ENCODE data around the gene ADAMTS13. TPM values are rescaled to one million over a fixed set of nuclear protein-coding genes. Genes with fewer than 3 reads are reported as not detected.

Gene ADAMTS13
- total RNA-seq, 4 donors from 2014 or later: 2.6 to 12.7 (median 7.2) TPM

DNA sequence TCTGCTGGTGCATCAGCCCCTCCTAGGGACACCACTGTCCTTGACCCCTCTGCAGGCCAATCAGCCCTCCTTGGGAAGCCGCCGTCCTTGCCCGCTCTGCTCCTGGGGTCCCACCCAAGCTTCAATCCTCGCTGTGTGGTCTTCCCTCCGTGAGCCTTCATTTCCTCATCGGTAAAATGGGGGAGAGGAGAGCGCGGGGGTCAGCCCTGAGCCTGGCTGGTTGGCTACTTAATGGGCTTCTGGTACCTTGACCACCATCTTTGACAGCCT lies 69.4 kb downstream of the ADAMTS13 start:
- no peaks in the 10 kb centered on the region for H3K4me1 ChIP-seq
- WGBS, 2 donors (ENCODE audit: low coverage in 1 of 2): 94% methylated on average over 8 of the region's 8 CpGs; no CpG with 5 or more reads in 1 of the 2 donors
- DNase-seq: no peak
- H3K36me3 ChIP-seq: no peaks in the 10 kb centered on the region
- no peak overlapping the region for H3K4me3 ChIP-seq
- intact Hi-C loops (cut with DNase I; ENCODE audit: low total_unique reads) (no loop called here), in situ Hi-C loops (cut with MboI; ENCODE audit: low pct_ligation_motif_present in 1 of 4, low pct_unique_long_range_greater_than_20kb in 1 of 4, low sequenced_read_pairs in 3 of 4) (loop anchor here in 1 of 4 donors (25.0 kb wide), 1 partner anchor 304 kb away; no protein-coding TSS in a partner anchor)
- H3K27me3 ChIP-seq: peaks cover 13% of the 10 kb centered on the region
- H3K9me3 ChIP-seq: no peaks in the 10 kb centered on the region
- TF ChIP-seq EP300 (IDR thresholded peaks at IDR 0.05; ENCODE audit: low read depth) (no peak), POLR2AphosphoS5 (IDR thresholded peaks at IDR 0.05) (no peak), POLR2A (IDR thresholded peaks at IDR 0.05) (no peak)
- TF ChIP-seq, protein P1, sequence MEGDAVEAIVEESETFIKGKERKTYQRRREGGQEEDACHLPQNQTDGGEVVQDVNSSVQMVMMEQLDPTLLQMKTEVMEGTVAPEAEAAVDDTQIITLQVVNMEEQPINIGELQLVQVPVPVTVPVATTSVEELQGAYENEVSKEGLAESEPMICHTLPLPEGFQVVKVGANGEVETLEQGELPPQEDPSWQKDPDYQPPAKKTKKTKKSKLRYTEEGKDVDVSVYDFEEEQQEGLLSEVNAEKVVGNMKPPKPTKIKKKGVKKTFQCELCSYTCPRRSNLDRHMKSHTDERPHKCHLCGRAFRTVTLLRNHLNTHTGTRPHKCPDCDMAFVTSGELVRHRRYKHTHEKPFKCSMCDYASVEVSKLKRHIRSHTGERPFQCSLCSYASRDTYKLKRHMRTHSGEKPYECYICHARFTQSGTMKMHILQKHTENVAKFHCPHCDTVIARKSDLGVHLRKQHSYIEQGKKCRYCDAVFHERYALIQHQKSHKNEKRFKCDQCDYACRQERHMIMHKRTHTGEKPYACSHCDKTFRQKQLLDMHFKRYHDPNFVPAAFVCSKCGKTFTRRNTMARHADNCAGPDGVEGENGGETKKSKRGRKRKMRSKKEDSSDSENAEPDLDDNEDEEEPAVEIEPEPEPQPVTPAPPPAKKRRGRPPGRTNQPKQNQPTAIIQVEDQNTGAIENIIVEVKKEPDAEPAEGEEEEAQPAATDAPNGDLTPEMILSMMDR (IDR thresholded peaks at IDR 0.05): no peak
- peak overlapping the region in 2 of 4 donors; percentile 5 to 33 for H3K27ac ChIP-seq

DNA sequence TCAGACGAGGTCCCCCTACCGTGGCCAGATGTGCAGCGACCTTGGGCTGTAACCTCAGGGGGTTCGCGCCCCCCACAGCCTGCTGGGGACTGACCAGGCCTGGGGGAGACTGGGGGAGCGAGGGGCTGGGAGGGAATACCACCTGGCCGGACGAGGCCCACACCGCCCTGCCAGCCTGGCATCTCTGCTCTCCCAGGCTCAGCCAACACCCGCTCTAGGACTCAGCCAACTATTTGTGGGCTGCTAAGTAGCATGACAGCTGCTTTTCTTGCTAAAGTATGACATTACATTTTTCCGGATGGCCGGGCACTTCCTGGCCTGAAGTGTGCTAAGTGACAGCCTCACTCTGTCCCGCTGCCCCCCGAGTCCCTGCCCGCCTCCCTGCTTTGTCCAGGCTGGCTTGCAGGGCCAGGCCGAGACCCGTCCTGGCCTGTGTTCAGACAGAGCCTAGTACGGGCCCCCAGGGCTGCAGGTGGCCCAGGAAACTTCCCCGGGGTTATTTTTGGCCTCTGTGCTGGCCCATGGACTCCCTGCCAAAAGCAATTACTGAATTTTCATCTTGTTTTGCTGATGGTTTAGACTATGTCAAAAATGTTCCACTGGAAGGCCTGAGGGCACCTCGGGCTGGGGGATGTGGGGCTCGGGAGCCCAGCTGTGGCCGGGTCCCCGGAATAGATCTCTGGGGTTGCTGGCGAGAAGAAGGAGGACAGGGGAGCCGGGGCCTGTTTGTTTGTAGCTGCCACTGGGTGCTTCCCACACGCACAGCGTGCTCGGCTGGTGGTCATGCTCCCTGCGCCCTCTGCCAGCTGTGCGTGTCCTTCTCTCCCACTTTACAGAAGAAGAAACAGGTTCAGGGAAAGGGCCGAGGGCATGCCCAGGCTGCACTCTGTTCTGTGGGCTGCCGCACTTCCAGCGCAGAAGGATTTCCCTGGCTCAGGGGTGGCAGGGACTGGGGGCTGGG lies 70.2 kb downstream of the ADAMTS13 start:
- Histone ChIP-seq H3K27ac (peak overlapping the region; percentile 32 to 53 (median 36)), H3K4me3 (no peak overlapping the region), H3K36me3 (no peaks in the 10 kb centered on the region), H3K9me3 (no peaks in the 10 kb centered on the region), H3K4me1 (no peaks in the 10 kb centered on the region), H3K27me3 (peaks cover 20% of the 10 kb centered on the region)
- no peak for DNase-seq
- TF ChIP-seq, protein P1 (IDR thresholded peaks at IDR 0.05): no peak
- no peak for TF ChIP-seq POLR2A (IDR thresholded peaks at IDR 0.05)
- WGBS, 2 donors (ENCODE audit: low coverage in 1 of 2): 76% methylated on average over 33 of the region's 33 CpGs; no CpG with 5 or more reads in 1 of the 2 donors
- in situ Hi-C loops (cut with MboI; ENCODE audit: low pct_ligation_motif_present in 1 of 4, low pct_unique_long_range_greater_than_20kb in 1 of 4, low sequenced_read_pairs in 3 of 4): loop anchor here in 1 of 4 donors (25.0 kb wide), 1 partner anchor 305 kb away; no protein-coding TSS in a partner anchor
- intact Hi-C loops (cut with DNase I; ENCODE audit: low total_unique reads): no loop called here

DNA sequence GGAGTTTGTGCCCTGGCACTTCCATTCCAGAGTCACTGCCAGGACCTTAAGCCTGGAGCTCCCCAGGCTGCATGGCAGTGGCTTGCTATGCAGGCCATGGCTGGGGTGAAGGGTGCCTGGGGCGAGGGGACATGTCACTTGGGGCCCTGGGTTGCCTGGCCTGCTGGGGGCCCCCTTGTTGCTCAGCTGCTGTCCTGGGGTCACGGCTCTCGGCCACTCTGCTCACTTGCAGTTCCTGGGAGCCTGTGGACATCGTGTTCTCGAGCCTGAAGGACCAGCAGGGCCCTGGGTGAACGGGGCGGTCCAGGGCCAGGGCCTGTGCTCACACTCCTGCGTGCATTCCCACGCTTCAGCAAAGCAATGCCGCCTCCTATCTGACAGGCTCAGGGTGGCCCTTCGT lies 71.3 kb downstream of the ADAMTS13 start:
- no peaks in the 10 kb centered on the region for H3K36me3 ChIP-seq
- H3K4me1 ChIP-seq: no peaks in the 10 kb centered on the region
- intact Hi-C loops (cut with DNase I; ENCODE audit: low total_unique reads) (no loop called here), in situ Hi-C loops (cut with MboI; ENCODE audit: low pct_ligation_motif_present in 1 of 4, low pct_unique_long_range_greater_than_20kb in 1 of 4, low sequenced_read_pairs in 3 of 4) (loop anchor here in 1 of 4 donors (25.0 kb wide), 1 partner anchor 306 kb away; no protein-coding TSS in a partner anchor)
- WGBS, 2 donors (ENCODE audit: low coverage in 1 of 2): 86% methylated on average over 10 of the region's 11 CpGs; no CpG with 5 or more reads in 1 of the 2 donors
- TF ChIP-seq, protein P1 (IDR thresholded peaks at IDR 0.05): no peak
- TF ChIP-seq POLR2A (IDR thresholded peaks at IDR 0.05): no peak
- TF ChIP-seq EP300 (IDR thresholded peaks at IDR 0.05; ENCODE audit: low read depth): no peak
- TF ChIP-seq POLR2AphosphoS5 (IDR thresholded peaks at IDR 0.05): no peak
- no peak for DNase-seq
- H3K4me3 ChIP-seq: no peak overlapping the region
- H3K27me3 ChIP-seq: peaks cover 13% of the 10 kb centered on the region
- H3K9me3 ChIP-seq: no peaks in the 10 kb centered on the region
- peak overlapping the region in 1 of 4 donors; percentile 33 for H3K27ac ChIP-seq

DNA sequence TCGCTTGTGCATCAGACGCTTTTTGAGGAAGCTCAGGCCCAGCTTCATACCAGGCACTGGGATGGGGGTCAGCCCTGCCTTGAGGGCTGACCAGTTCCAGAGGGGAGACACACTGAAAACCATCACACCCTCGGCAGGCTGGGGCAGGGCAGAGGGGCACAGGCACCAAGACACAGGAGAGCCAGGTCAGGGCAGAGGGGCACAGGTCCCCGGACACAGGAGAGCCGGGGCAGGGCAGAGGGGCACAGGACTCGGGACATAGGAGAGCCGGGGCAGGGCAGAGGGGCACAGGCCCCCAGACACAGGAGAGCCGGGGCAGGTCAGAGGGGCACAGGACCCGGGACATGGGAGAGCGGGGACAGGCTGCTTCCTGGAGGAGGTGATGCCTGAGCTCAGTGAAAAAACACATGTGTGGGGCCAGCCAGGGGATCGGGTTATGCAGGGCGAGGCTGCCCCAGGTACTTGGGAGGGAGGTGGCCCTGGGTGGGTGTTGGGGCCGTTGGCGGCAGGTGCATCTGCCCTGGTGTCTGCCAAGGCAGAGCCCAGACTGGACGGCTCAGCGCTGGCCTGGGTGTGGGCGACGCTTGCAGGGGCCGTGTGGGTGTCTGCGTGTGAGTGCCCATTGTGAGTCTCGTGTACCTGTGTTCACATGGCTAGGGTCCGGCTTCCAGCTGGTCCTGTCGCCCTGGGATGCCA lies 71.8 kb downstream of the ADAMTS13 start:
- in situ Hi-C loops (cut with MboI; ENCODE audit: low pct_ligation_motif_present in 1 of 4, low pct_unique_long_range_greater_than_20kb in 1 of 4, low sequenced_read_pairs in 3 of 4) (loop anchor here in 1 of 4 donors (25.0 kb wide), 1 partner anchor 307 kb away; no protein-coding TSS in a partner anchor), intact Hi-C loops (cut with DNase I; ENCODE audit: low total_unique reads) (no loop called here)
- Histone ChIP-seq H3K4me3 (no peak overlapping the region), H3K36me3 (no peaks in the 10 kb centered on the region), H3K9me3 (no peaks in the 10 kb centered on the region), H3K4me1 (peaks cover 0 to 2% (median 0%) of the 10 kb centered on the region in 4 donors), H3K27me3 (peaks cover 13% of the 10 kb centered on the region), H3K27ac (no peak overlapping the region)
- no peak for DNase-seq
- 69% methylated on average over 22 of the region's 23 CpGs; no CpG with 5 or more reads in 1 of the 2 donors for WGBS, 2 donors (ENCODE audit: low coverage in 1 of 2)
- TF ChIP-seq POLR2AphosphoS5 (IDR thresholded peaks at IDR 0.05) (no peak), POLR2A (IDR thresholded peaks at IDR 0.05) (no peak)

All from transverse colon (tissue), 4 donors.